MM.1S (cell line): ENCODE measurements around the gene LMO7.

Source experiments
- EZH2 ChIP-seq: fragments of 300-600 bp; sonication (generic); optimal IDR thresholded peaks from 2 replicates; pipeline ENCODE3; 2017; ENCODE audit warnings: low read depth, mild to moderate bottlenecking, antibody characterized with exemption, low read length, mixed read lengths
- TF ChIP-seq, protein P1 (sequence below): fragments of 300-600 bp; sonication (generic); IDR thresholded peaks from 2 replicates; pipeline ENCODE4 v1.5.1; 2016; ENCODE audit warnings: antibody characterized with exemption, low read length, mixed read lengths

DNA sequence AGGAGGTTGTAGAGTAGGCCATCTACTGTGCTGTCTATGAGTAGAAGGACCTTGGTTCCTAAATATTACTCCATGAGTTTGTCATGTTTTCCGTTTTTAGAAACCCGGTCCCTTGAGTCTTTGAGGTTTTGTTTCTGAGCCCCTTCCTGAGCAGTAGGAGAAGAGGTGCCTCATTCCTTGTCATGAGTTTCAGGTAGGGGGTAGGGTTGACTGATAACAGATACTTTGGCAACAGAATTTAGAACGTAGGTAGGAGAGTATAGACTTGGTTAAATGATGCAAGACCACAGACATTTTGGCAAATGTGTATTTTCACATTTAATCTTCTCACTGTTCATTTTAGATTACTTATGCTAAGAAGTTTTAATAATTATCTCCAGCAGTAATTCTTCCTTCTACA is 24.6 kb downstream of the LMO7 start:
- no peak for TF ChIP-seq EZH2
- TF ChIP-seq, protein P1, sequence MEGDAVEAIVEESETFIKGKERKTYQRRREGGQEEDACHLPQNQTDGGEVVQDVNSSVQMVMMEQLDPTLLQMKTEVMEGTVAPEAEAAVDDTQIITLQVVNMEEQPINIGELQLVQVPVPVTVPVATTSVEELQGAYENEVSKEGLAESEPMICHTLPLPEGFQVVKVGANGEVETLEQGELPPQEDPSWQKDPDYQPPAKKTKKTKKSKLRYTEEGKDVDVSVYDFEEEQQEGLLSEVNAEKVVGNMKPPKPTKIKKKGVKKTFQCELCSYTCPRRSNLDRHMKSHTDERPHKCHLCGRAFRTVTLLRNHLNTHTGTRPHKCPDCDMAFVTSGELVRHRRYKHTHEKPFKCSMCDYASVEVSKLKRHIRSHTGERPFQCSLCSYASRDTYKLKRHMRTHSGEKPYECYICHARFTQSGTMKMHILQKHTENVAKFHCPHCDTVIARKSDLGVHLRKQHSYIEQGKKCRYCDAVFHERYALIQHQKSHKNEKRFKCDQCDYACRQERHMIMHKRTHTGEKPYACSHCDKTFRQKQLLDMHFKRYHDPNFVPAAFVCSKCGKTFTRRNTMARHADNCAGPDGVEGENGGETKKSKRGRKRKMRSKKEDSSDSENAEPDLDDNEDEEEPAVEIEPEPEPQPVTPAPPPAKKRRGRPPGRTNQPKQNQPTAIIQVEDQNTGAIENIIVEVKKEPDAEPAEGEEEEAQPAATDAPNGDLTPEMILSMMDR: no peak
